Endothelial cell of umbilical vein (primary cell): ENCODE data around the gene NRG3. TPM values are rescaled to one million over a fixed set of nuclear protein-coding genes. Genes with fewer than 3 reads are reported as not detected.

Experiments used
- BruUV-seq: library from RNA; stranded (reverse); fragments of 400-500 nt; replicated peaks from 2 replicates; lab custom pipeline; 2021; lab: Mats Ljungman, UMichigan
- CTCF ChIA-PET: fragments of 300-600, 350-600 bp; sonication (Branson Sonifier 250); formaldehyde crosslinking; loops from one replicate; lab custom pipeline; 2021; ENCODE audit warnings: antibody characterized with exemption, inconsistent platforms; lab: Charles Lee
- POLR2A ChIA-PET: fragments of 300-600, 350-600 bp; sonication (Branson Sonifier 250); formaldehyde crosslinking; loops from one replicate; lab custom pipeline; 2021; ENCODE audit warnings: antibody characterized with exemption, inconsistent platforms; lab: Charles Lee
- DNase-seq: peaks from one replicate; pipeline ENCODE4 v3.0.0-alpha.2; 2011; ENCODE audit warnings: low read depth, low spot score
- FAIRE-seq: peaks from 2 replicates; lab custom pipeline; 2011; peaks lifted over from hg19 to GRCh38; lab: Jason Lieb, UNC
- H2AFZ ChIP-seq: 2 replicates; pipeline ENCODE4 v1.6.0; 2012; ENCODE audit warnings: low read depth, low read length, control low read depth, inconsistent platforms
- H3K27ac ChIP-seq: 2 replicates; pipeline ENCODE4 v1.5.1; 2011; ENCODE audit warnings: low read depth, mild to moderate bottlenecking, control low read depth, low read length, moderate library complexity; ENCODE audit not compliant: insufficient read depth
- H3K27me3 ChIP-seq, 2 experiments: 2 replicates each; pipeline versions ENCODE4 v1.6.0 to v1.6.1; 2011; ENCODE audit warnings: low read length in 2 of 2, mixed read lengths in 1 of 2; ENCODE audit not compliant: control insufficient read depth in 2 of 2, insufficient read depth in 2 of 2
- H3K36me3 ChIP-seq, 2 experiments: 2 replicates in 1 of 2; 3 replicates in 1 of 2; pipeline ENCODE4 v1.5.1; 2011; ENCODE audit warnings: low read length in 2 of 2, mild to moderate bottlenecking in 1 of 2, moderate library complexity in 1 of 2; ENCODE audit not compliant: control insufficient read depth in 2 of 2, insufficient read depth in 2 of 2; ENCODE audit errors: extremely low read depth in 1 of 2
- H3K4me1 ChIP-seq: 3 replicates; pipeline ENCODE4 v1.5.1; 2011; ENCODE audit warnings: mild to moderate bottlenecking, low read length; ENCODE audit not compliant: control insufficient read depth, insufficient read depth; ENCODE audit errors: extremely low read depth
- H3K4me2 ChIP-seq: 2 replicates; pipeline ENCODE4 v1.6.1; 2011; ENCODE audit warnings: low read length, control low read depth, mixed read lengths; ENCODE audit not compliant: insufficient read depth
- H3K4me3 ChIP-seq, 3 experiments: fragments of 200-600 bp in 1 of 3; sonication (generic), shearing (Covaris generic) in 1 of 3; replicated peaks in 1 of 3; 2 replicates each; pipeline ENCODE4 v1.5.1; 2011 to 2016; ENCODE audit warnings: control low read depth in 3 of 3, low read length in 3 of 3, mild to moderate bottlenecking in 2 of 3, inconsistent platforms in 1 of 3, low read depth in 1 of 3, moderate library complexity in 1 of 3; ENCODE audit not compliant: insufficient read depth in 1 of 3
- H3K79me2 ChIP-seq: 2 replicates; pipeline ENCODE4 v1.6.0; 2012; ENCODE audit warnings: low read length, inconsistent platforms; ENCODE audit not compliant: control insufficient read depth, insufficient read depth
- H3K9ac ChIP-seq: replicated peaks from 2 replicates; pipeline ENCODE3; 2011; ENCODE audit warnings: low read length, control low read depth; ENCODE audit not compliant: insufficient read depth; ENCODE audit errors: extremely low read depth
- H3K9me1 ChIP-seq: replicated peaks from 3 replicates; pipeline ENCODE4 v1.6.0; 2011; ENCODE audit warnings: mild to moderate bottlenecking, low read length; ENCODE audit not compliant: control insufficient read depth, insufficient read depth; ENCODE audit errors: extremely low read depth
- H3K9me3 ChIP-seq: replicated peaks from 2 replicates; pipeline ENCODE4 v1.5.1; 2012; ENCODE audit warnings: low read length, inconsistent platforms; ENCODE audit not compliant: control insufficient read depth, insufficient read depth
- H4K20me1 ChIP-seq: replicated peaks from 2 replicates; pipeline ENCODE3; 2011; ENCODE audit warnings: mild to moderate bottlenecking, low read length; ENCODE audit not compliant: control insufficient read depth, insufficient read depth; ENCODE audit errors: extremely low read depth
- CTCF ChIP-seq, 2 donors: IDR thresholded peaks; 1 replicate in 1 of 2; 2 replicates in 1 of 2; pipeline ENCODE4 v1.5.1; 2011; ENCODE audit warnings: low read length in 2 of 2, mild to moderate bottlenecking in 2 of 2, moderate library complexity in 2 of 2, control low read depth in 1 of 2, inconsistent platforms in 1 of 2, low read depth in 1 of 2; ENCODE audit not compliant: insufficient read depth in 1 of 2; ENCODE audit errors: extremely low read depth in 1 of 2
- EZH2 ChIP-seq: IDR thresholded peaks from 2 replicates; pipeline ENCODE4 v1.6.1; 2012; ENCODE audit warnings: borderline replicate concordance, low read depth, mild to moderate bottlenecking, moderate library complexity, low read length, inconsistent platforms; ENCODE audit not compliant: severe bottlenecking
- FOS ChIP-seq: IDR thresholded peaks from 2 replicates; pipeline ENCODE4 v1.6.1; 2011; ENCODE audit warnings: mild to moderate bottlenecking, low read length, moderate library complexity, borderline replicate concordance; ENCODE audit not compliant: insufficient read depth
- GATA2 ChIP-seq: IDR thresholded peaks from 2 replicates; pipeline ENCODE4 v1.7.0; 2011; ENCODE audit warnings: low read depth, mild to moderate bottlenecking, moderate library complexity, mixed read lengths, low read length; ENCODE audit not compliant: insufficient read length, insufficient read depth
- JUN ChIP-seq: IDR thresholded peaks from 2 replicates; pipeline ENCODE4 v1.6.1; 2011; ENCODE audit warnings: borderline replicate concordance, low read depth; ENCODE audit not compliant: insufficient read length, insufficient read depth
- MAX ChIP-seq: IDR thresholded peaks from 2 replicates; pipeline ENCODE4 v1.6.1; 2011; ENCODE audit not compliant: insufficient read depth, insufficient read length
- MYC ChIP-seq: IDR thresholded peaks from one replicate; pipeline ENCODE4 v1.6.1; 2011; ENCODE audit warnings: mild to moderate bottlenecking, low read depth, low read length
- POLR2A ChIP-seq: IDR thresholded peaks from 2 replicates; pipeline ENCODE4 v1.6.1; 2012; ENCODE audit warnings: low read depth, mild to moderate bottlenecking, control low read depth, low read length
- POLR2AphosphoS5 ChIP-seq: IDR thresholded peaks from 2 replicates; pipeline ENCODE4 v1.6.1; 2012; ENCODE audit warnings: low read depth, mild to moderate bottlenecking, control low read depth, low read length, moderate library complexity; ENCODE audit not compliant: insufficient read depth
- dilution Hi-C: fragments of 300-500 bp; cut with MboI; formaldehyde crosslinking; loops from one replicate; pipeline ENCODE4 v1.15.0; 2019; ENCODE audit warnings: low sequenced_read_pairs; ENCODE audit not compliant: extremely low pct_ligation_motif_present
- intact Hi-C: fragments of 100-400 bp; cut with micrococcal nuclease; formaldehyde crosslinking; loops from one replicate; pipeline ENCODE4 v1.10.0; 2022
- polyA plus RNA-seq, 4 experiments: library from polyadenylated mRNA; depleted of rRNA in 3 of 4; stranded (reverse) in 3 of 4; unstranded in 1 of 4; fragments of >200 nt; gene quantifications; 2 replicates each; pipeline versions ENCODE4 v1.2.1 to v1.2.3, GENCODE V29; 2011 to 2012; ENCODE audit warnings: missing spikeins in 1 of 4
- total RNA-seq: library from RNA; stranded (reverse); gene quantifications from 2 replicates; pipeline ENCODE4 v1.2.3, GENCODE V29; 2021

Gene NRG3
- total and polyA plus RNA-seq, 2 donors (not counting 3 experiments of a cell fraction or from before 2014, with no cell fraction given) = 1.9 to 3.9 TPM

- no peaks in the 10 kb centered on the region for H3K27me3 ChIP-seq
- DNase-seq = no peak
- ChIA-PET POLR2A (no interaction called here), CTCF (no interaction called here)
- no peaks in the 10 kb centered on the region for H3K4me1 ChIP-seq
- dilution Hi-C loops (no loop called here), intact Hi-C loops (no loop called here)
- no TSS peak for BruUV-seq
- no peak for TF ChIP-seq MYC
- TF ChIP-seq EZH2 = no peak
- no peak for TF ChIP-seq POLR2A
- TF ChIP-seq POLR2AphosphoS5 = no peak
- no peak for TF ChIP-seq CTCF (IDR thresholded peaks at IDR 0.05; ENCODE audit: extremely low read depth in 1 of 2, insufficient read depth in 1 of 2, low read depth in 1 of 2, low read length in 2 of 2)
- no peak for TF ChIP-seq FOS
- no peak for TF ChIP-seq JUN
- TF ChIP-seq MAX = no peak
- no peak for TF ChIP-seq GATA2
- FAIRE-seq = no peak
- no peak overlapping the region for H3K4me3 ChIP-seq
- no peak overlapping the region for H3K27ac ChIP-seq
- no peaks in the 10 kb centered on the region for H3K9me3 ChIP-seq
- no peaks in the 10 kb centered on the region for H3K79me2 ChIP-seq
- H3K9me1 ChIP-seq = no peaks in the 10 kb centered on the region
- no peak overlapping the region for H2AFZ ChIP-seq
- no peak overlapping the region for H3K9ac ChIP-seq
- no peaks in the 10 kb centered on the region for H4K20me1 ChIP-seq
- H3K36me3 ChIP-seq = no peaks in the 10 kb centered on the region
- no peak overlapping the region for H3K4me2 ChIP-seq
These were observed 1005.8 kb downstream of the NRG3 start for GRCh38 chr10:82880776-82881290.
